Measurements from ENCODE around the gene C2orf69. TPM values are rescaled to one million over a fixed set of nuclear protein-coding genes. Genes with fewer than 3 reads are reported as not detected.

The C2orf69 gene
- total RNA-seq, 1 experiment from 2014 or later: 21.6 TPM

GRCh38 chr2:199922856-199923255, 11.8 kb downstream of the C2orf69 start:
- Histone ChIP-seq H3K4me2 (ENCODE audit: low read length) (no peak overlapping the region), H3K9me2 (ENCODE audit: insufficient read depth) (no peaks in the 10 kb centered on the region), H3K9me3 (ENCODE audit: control insufficient read depth in 1 of 2, insufficient read depth in 1 of 2, low read depth in 1 of 2, low read length in 2 of 2) (no peaks in the 10 kb centered on the region), H3K4me1 (ENCODE audit: control insufficient read depth in 1 of 2, insufficient read depth in 2 of 2, low read length in 2 of 2) (no peaks in the 10 kb centered on the region), H4K20me1 (ENCODE audit: insufficient read depth) (peaks cover 5% of the 10 kb centered on the region; the same call in 1 of the 2 replicates), H3K27ac (ENCODE audit: low read depth, low read length) (no peak overlapping the region), H2AFZ (ENCODE audit: low read depth, low read length, poor library complexity, severe bottlenecking) (no peak overlapping the region), H3K36me3 (ENCODE audit: control insufficient read depth in 1 of 2, insufficient read depth in 2 of 2, low read length in 2 of 2) (peaks cover 5 to 27% of the 10 kb centered on the region in 2 experiments; a peak in 2 of 4 replicates), H3K27me3 (ENCODE audit: insufficient read depth, low read length) (no peaks in the 10 kb centered on the region), H3K9ac (ENCODE audit: low read length) (no peak overlapping the region), H3K79me2 (ENCODE audit: insufficient read depth, low read length) (peaks cover 96% of the 10 kb centered on the region), H3K4me3 (replicated peaks in 1 of 2; ENCODE audit: low read depth in 1 of 2, low read length in 2 of 2) (no peak overlapping the region)
- intact Hi-C loops (cut with micrococcal nuclease): no loop called here
- TF ChIP-seq, protein P1, sequence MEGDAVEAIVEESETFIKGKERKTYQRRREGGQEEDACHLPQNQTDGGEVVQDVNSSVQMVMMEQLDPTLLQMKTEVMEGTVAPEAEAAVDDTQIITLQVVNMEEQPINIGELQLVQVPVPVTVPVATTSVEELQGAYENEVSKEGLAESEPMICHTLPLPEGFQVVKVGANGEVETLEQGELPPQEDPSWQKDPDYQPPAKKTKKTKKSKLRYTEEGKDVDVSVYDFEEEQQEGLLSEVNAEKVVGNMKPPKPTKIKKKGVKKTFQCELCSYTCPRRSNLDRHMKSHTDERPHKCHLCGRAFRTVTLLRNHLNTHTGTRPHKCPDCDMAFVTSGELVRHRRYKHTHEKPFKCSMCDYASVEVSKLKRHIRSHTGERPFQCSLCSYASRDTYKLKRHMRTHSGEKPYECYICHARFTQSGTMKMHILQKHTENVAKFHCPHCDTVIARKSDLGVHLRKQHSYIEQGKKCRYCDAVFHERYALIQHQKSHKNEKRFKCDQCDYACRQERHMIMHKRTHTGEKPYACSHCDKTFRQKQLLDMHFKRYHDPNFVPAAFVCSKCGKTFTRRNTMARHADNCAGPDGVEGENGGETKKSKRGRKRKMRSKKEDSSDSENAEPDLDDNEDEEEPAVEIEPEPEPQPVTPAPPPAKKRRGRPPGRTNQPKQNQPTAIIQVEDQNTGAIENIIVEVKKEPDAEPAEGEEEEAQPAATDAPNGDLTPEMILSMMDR (IDR thresholded peaks at IDR 0.05 in 2 of 3, conservative IDR thresholded peaks at IDR 0.05 in 1 of 3; ENCODE audit: borderline replicate concordance in 1 of 3, insufficient read depth in 1 of 3, low read depth in 2 of 3, low read length in 2 of 3): no peak
- no peak for TF ChIP-seq ZNF274 (IDR thresholded peaks at IDR 0.05; ENCODE audit: low read depth, low read length)
- TF ChIP-seq EZH2 (IDR thresholded peaks at IDR 0.05): no peak
- TF ChIP-seq JUND (IDR thresholded peaks at IDR 0.05): no peak
- no peak for TF ChIP-seq POLR2A (IDR thresholded peaks at IDR 0.05; ENCODE audit: borderline replicate concordance, extremely low read depth, insufficient read depth, insufficient read length)
- TF ChIP-seq ELF1 (IDR thresholded peaks at IDR 0.05; ENCODE audit: borderline replicate concordance, low read depth): no peak
- no peak for TF ChIP-seq SRF (IDR thresholded peaks at IDR 0.05; ENCODE audit: low read depth)
- TF ChIP-seq RAD21 (IDR thresholded peaks at IDR 0.05; ENCODE audit: low read depth): no peak
- no peak for TF ChIP-seq POLR2AphosphoS5 (IDR thresholded peaks at IDR 0.05; ENCODE audit: low read depth, low read length)
- TF ChIP-seq ZBTB33 (IDR thresholded peaks at IDR 0.05; ENCODE audit: extremely low read depth, insufficient replicate concordance, low read length): no peak
- TF ChIP-seq FOSL1 (IDR thresholded peaks at IDR 0.05; ENCODE audit: low read depth): no peak
- TF ChIP-seq SP1 (IDR thresholded peaks at IDR 0.05; ENCODE audit: low read depth): no peak
- TF ChIP-seq, protein P2, sequence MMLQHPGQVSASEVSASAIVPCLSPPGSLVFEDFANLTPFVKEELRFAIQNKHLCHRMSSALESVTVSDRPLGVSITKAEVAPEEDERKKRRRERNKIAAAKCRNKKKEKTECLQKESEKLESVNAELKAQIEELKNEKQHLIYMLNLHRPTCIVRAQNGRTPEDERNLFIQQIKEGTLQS (IDR thresholded peaks at IDR 0.05): no peak
- TF ChIP-seq YY1 (IDR thresholded peaks at IDR 0.05; ENCODE audit: extremely low read depth, insufficient replicate concordance, low read depth, low read length): no peak
- TF ChIP-seq EZH2phosphoT487 (IDR thresholded peaks at IDR 0.05; ENCODE audit: borderline replicate concordance): no peak
- no peak for TF ChIP-seq TCF7L2 (IDR thresholded peaks at IDR 0.05; ENCODE audit: borderline replicate concordance, extremely low read depth, insufficient read depth, insufficient read length)
- TF ChIP-seq EGR1 (IDR thresholded peaks at IDR 0.05; ENCODE audit: low read depth): no peak
- no peak for TF ChIP-seq CBX3 (IDR thresholded peaks at IDR 0.05; ENCODE audit: low read depth)
- no peak for TF ChIP-seq SIN3A (IDR thresholded peaks at IDR 0.05; ENCODE audit: low read depth)
- no peak for TF ChIP-seq ZFX (IDR thresholded peaks at IDR 0.05)
- ATAC-seq (no peak), DNase-seq (ENCODE audit: low read depth, low spot score) (no peak)
- CTCF ChIA-PET: no interaction called here
- RAD21 ChIA-PET (ENCODE audit: low non-redundant PET in 1 of 2, low total read pairs in 2 of 2, uncharacterized antibody in 2 of 2, unreplicated experiment in 2 of 2): no interaction called here
- POLR2A ChIA-PET: no interaction called here
- BruUV-seq (replicated peaks): no TSS peak

Data from HCT116 (cell line).